Mesendoderm (in vitro differentiated cells): ENCODE data around the gene MEGF6.

Experiments used
- DNase-seq: peaks from one replicate; pipeline ENCODE4 v3.0.0; 2013
- H2AK5ac ChIP-seq: 2 replicates; pipeline ENCODE4 v1.6.1; 2013; ENCODE audit warnings: low read length, inconsistent platforms
- H2BK120ac ChIP-seq: 2 replicates; pipeline ENCODE4 v1.6.1; 2013; ENCODE audit warnings: low read depth, mild to moderate bottlenecking, low read length, moderate library complexity, mixed read lengths
- H2BK15ac ChIP-seq: replicated peaks from 2 replicates; pipeline ENCODE4 v1.6.1; 2013; ENCODE audit warnings: low read depth, mild to moderate bottlenecking, moderate library complexity
- H2BK5ac ChIP-seq: 2 replicates; pipeline ENCODE4 v1.6.1; 2013; ENCODE audit warnings: low read length, inconsistent platforms
- H3K18ac ChIP-seq: 2 replicates; pipeline ENCODE4 v1.6.1; 2013; ENCODE audit warnings: mild to moderate bottlenecking, low read length, mixed read lengths
- H3K23ac ChIP-seq: one replicate; pipeline ENCODE4 v1.6.1; 2013; ENCODE audit warnings: low read length
- H3K27ac ChIP-seq: 2 replicates; pipeline ENCODE4 v1.5.1; 2013; ENCODE audit warnings: low read depth, mild to moderate bottlenecking, inconsistent platforms, low read length, moderate library complexity
- H3K27me3 ChIP-seq: 2 replicates; pipeline ENCODE4 v1.6.1; 2013; ENCODE audit warnings: low read length, control low read depth, mild to moderate bottlenecking, inconsistent platforms; ENCODE audit not compliant: insufficient read depth, poor library complexity
- H3K36me3 ChIP-seq: 2 replicates; pipeline ENCODE4 v1.6.1; 2013; ENCODE audit warnings: low read length, inconsistent platforms; ENCODE audit not compliant: control insufficient read depth, insufficient read depth
- H3K4ac ChIP-seq: one replicate; pipeline ENCODE4 v1.6.1; 2013; ENCODE audit warnings: low read depth, mild to moderate bottlenecking, low read length, moderate library complexity
- H3K4me1 ChIP-seq: 2 replicates; pipeline ENCODE4 v1.6.1; 2013; ENCODE audit warnings: low read depth, low read length, inconsistent platforms; ENCODE audit not compliant: control insufficient read depth
- H3K4me2 ChIP-seq: 2 replicates; pipeline ENCODE4 v1.6.1; 2013; ENCODE audit warnings: low read length
- H3K4me3 ChIP-seq: 2 replicates; pipeline ENCODE4 v1.5.1; 2013; ENCODE audit warnings: mild to moderate bottlenecking, low read length
- H3K56ac ChIP-seq: one replicate; pipeline ENCODE4 v1.6.1; 2013; ENCODE audit warnings: low read length
- H3K79me1 ChIP-seq: 2 replicates; pipeline ENCODE4 v1.6.1; 2013; ENCODE audit warnings: low read length, inconsistent platforms
- H3K79me2 ChIP-seq: 2 replicates; pipeline ENCODE4 v1.6.1; 2013; ENCODE audit warnings: mild to moderate bottlenecking, low read length; ENCODE audit not compliant: control insufficient read depth, insufficient read depth
- H3K9ac ChIP-seq: 2 replicates; pipeline ENCODE4 v1.6.1; 2013; ENCODE audit warnings: low read length, inconsistent platforms
- H4K5ac ChIP-seq: one replicate; pipeline ENCODE4 v1.6.1; 2013; ENCODE audit warnings: low read length
- H4K8ac ChIP-seq: one replicate; pipeline ENCODE4 v1.6.1; 2013; ENCODE audit warnings: low read depth, mild to moderate bottlenecking, control low read depth, low read length, moderate library complexity
- WGBS: extraction: QIAGEN DNeasy Blood & Tissue Kit; methylation state at CpG from one replicate; pipeline ENCODE4 v1.1.7; 2013; ENCODE audit warnings: low lambda C conversion rate, missing lambda C conversion rate; ENCODE audit not compliant: insufficient coverage; ENCODE audit errors: extremely low coverage; 5-methylcytosine and 5-hydroxymethylcytosine counted together

The MEGF6 gene

GRCh38 chr1:3657578-3658230 lies 46.4 kb upstream of the MEGF6 start:
- Histone ChIP-seq H3K9ac (no peak overlapping the region), H2BK15ac (no peak overlapping the region), H4K5ac (no peak overlapping the region), H3K27me3 (peaks cover 25% of the 10 kb centered on the region), H3K4me3 (no peak overlapping the region), H3K79me1 (no peaks in the 10 kb centered on the region), H3K79me2 (no peaks in the 10 kb centered on the region), H2BK120ac (no peak overlapping the region), H3K18ac (no peak overlapping the region), H3K4me1 (no peaks in the 10 kb centered on the region), H2BK5ac (no peak overlapping the region), H3K56ac (no peak overlapping the region), H2AK5ac (no peak overlapping the region), H3K4ac (no peak overlapping the region), H3K4me2 (no peak overlapping the region), H4K8ac (no peak overlapping the region), H3K27ac (no peak overlapping the region), H3K23ac (no peak overlapping the region), H3K36me3 (no peaks in the 10 kb centered on the region)
- DNase-seq = no peak
- WGBS = no CpG with 5 or more reads among the region's 26 CpGs

GRCh38 chr1:3657096-3657475 lies 45.8 kb upstream of the MEGF6 start:
- Histone ChIP-seq H3K27ac (no peak overlapping the region), H3K4me2 (no peak overlapping the region), H3K27me3 (peaks cover 31% of the 10 kb centered on the region), H2BK15ac (no peak overlapping the region), H3K56ac (no peak overlapping the region), H4K5ac (no peak overlapping the region), H3K18ac (no peak overlapping the region), H3K79me1 (no peaks in the 10 kb centered on the region), H3K4me1 (no peaks in the 10 kb centered on the region), H3K9ac (no peak overlapping the region), H2BK5ac (no peak overlapping the region), H2AK5ac (no peak overlapping the region), H3K79me2 (no peaks in the 10 kb centered on the region), H3K4ac (no peak overlapping the region), H2BK120ac (no peak overlapping the region), H3K23ac (no peak overlapping the region), H3K36me3 (no peaks in the 10 kb centered on the region), H4K8ac (no peak overlapping the region), H3K4me3 (no peak overlapping the region)
- no CpG with 5 or more reads among the region's 6 CpGs for WGBS
- DNase-seq = no peak

- Histone ChIP-seq H3K27ac (no peak overlapping the region), H2BK15ac (no peak overlapping the region), H4K5ac (no peak overlapping the region), H3K36me3 (no peaks in the 10 kb centered on the region), H2AK5ac (no peak overlapping the region), H3K79me2 (no peaks in the 10 kb centered on the region), H3K18ac (no peak overlapping the region), H3K4me3 (no peak overlapping the region), H3K9ac (no peak overlapping the region), H3K4ac (no peak overlapping the region), H3K56ac (no peak overlapping the region), H4K8ac (no peak overlapping the region), H2BK5ac (no peak overlapping the region), H2BK120ac (no peak overlapping the region), H3K79me1 (no peaks in the 10 kb centered on the region), H3K27me3 (peaks cover 36% of the 10 kb centered on the region), H3K4me2 (no peak overlapping the region), H3K23ac (no peak overlapping the region), H3K4me1 (no peaks in the 10 kb centered on the region)
- no peak for DNase-seq
- no CpG with 5 or more reads among the region's 13 CpGs for WGBS
These were observed 45.3 kb upstream of the MEGF6 start for GRCh38 chr1:3656450-3657095.

- no peak overlapping the region for H3K23ac ChIP-seq
- H2BK15ac ChIP-seq = no peak overlapping the region
- H2BK5ac ChIP-seq = no peak overlapping the region
- no peak overlapping the region for H3K27ac ChIP-seq
- no peak overlapping the region for H4K5ac ChIP-seq
- no peak overlapping the region for H3K56ac ChIP-seq
- no peaks in the 10 kb centered on the region for H3K79me2 ChIP-seq
- no peak overlapping the region for H4K8ac ChIP-seq
- H3K27me3 ChIP-seq = peaks cover 48% of the 10 kb centered on the region
- DNase-seq = no peak
- H3K9ac ChIP-seq = no peak overlapping the region
- no CpG with 5 or more reads among the region's 22 CpGs for WGBS
- H2AK5ac ChIP-seq = no peak overlapping the region
- no peak overlapping the region for H3K18ac ChIP-seq
- H3K79me1 ChIP-seq = no peaks in the 10 kb centered on the region
- H3K36me3 ChIP-seq = no peaks in the 10 kb centered on the region
- no peaks in the 10 kb centered on the region for H3K4me1 ChIP-seq
- H2BK120ac ChIP-seq = no peak overlapping the region
- no peak overlapping the region for H3K4me3 ChIP-seq
- H3K4me2 ChIP-seq = no peak overlapping the region
- no peak overlapping the region for H3K4ac ChIP-seq
These were observed 43.4 kb upstream of the MEGF6 start for GRCh38 chr1:3654549-3655281.

GRCh38 chr1:3653286-3653618 lies 41.9 kb upstream of the MEGF6 start:
- no peak overlapping the region for H3K4me3 ChIP-seq
- no peak overlapping the region for H3K56ac ChIP-seq
- H4K5ac ChIP-seq = no peak overlapping the region
- no peaks in the 10 kb centered on the region for H3K36me3 ChIP-seq
- no peaks in the 10 kb centered on the region for H3K79me2 ChIP-seq
- H3K4me2 ChIP-seq = no peak overlapping the region
- WGBS = no CpG with 5 or more reads among the region's 10 CpGs
- peaks cover 48% of the 10 kb centered on the region for H3K27me3 ChIP-seq
- no peak overlapping the region for H3K27ac ChIP-seq
- no peak overlapping the region for H2BK120ac ChIP-seq
- no peak overlapping the region for H2BK15ac ChIP-seq
- H2AK5ac ChIP-seq = no peak overlapping the region
- H2BK5ac ChIP-seq = no peak overlapping the region
- H3K4ac ChIP-seq = no peak overlapping the region
- H4K8ac ChIP-seq = no peak overlapping the region
- H3K9ac ChIP-seq = no peak overlapping the region
- peaks cover 4% of the 10 kb centered on the region for H3K79me1 ChIP-seq
- DNase-seq = no peak
- no peaks in the 10 kb centered on the region for H3K4me1 ChIP-seq
- H3K18ac ChIP-seq = no peak overlapping the region
- H3K23ac ChIP-seq = no peak overlapping the region
